CD4-positive, alpha-beta T cell treated with Interleukin-4 for 4 hours (primary cell): ENCODE data around the gene SAP25.

Experiments used
- DNase-seq: peaks from one replicate; pipeline ENCODE4 v3.0.0-alpha.2; 2020

Gene SAP25

GRCh38 chr7:100591596-100591995, 17.9 kb upstream of the SAP25 start:
- no peak for DNase-seq

GRCh38 chr7:100590077-100590737, 16.5 kb upstream of the SAP25 start:
- no peak for DNase-seq

- no peak for DNase-seq
These were observed 15.7 kb upstream of the SAP25 start for GRCh38 chr7:100589341-100589947.

GRCh38 chr7:100588438-100588837, 14.7 kb upstream of the SAP25 start:
- peak; percentile 24 for DNase-seq

- DNase-seq, result peak; percentile 100
These were observed 12.7 kb upstream of the SAP25 start, which contains the start of gene FBXO24 for GRCh38 chr7:100586266-100587025. Gene FBXO24 (plus strand): TSS chr7:100586328. CDS start chr7:100586626, 298 bp downstream.

GRCh38 chr7:100585511-100586265, 12.0 kb upstream of the SAP25 start, which contains the start of gene LRCH4:
Gene LRCH4 (minus strand): TSS chr7:100586129. CDS start chr7:100586100, 29 bp downstream.
- peak; percentile 39 for DNase-seq

GRCh38 chr7:100584683-100585510, 11.2 kb upstream of the SAP25 start:
- no peak for DNase-seq

- DNase-seq, result no peak
These were observed 10.5 kb upstream of the SAP25 start for GRCh38 chr7:100584054-100584682.

GRCh38 chr7:100583132-100584053, 9.7 kb upstream of the SAP25 start:
- peak; percentile 64 for DNase-seq

GRCh38 chr7:100582650-100583049, 8.9 kb upstream of the SAP25 start:
- DNase-seq, result no peak

GRCh38 chr7:100582041-100582579, 8.4 kb upstream of the SAP25 start:
- DNase-seq, result no peak

GRCh38 chr7:100580466-100581283, 7.0 kb upstream of the SAP25 start:
- no peak for DNase-seq

GRCh38 chr7:100578246-100579183, 4.8 kb upstream of the SAP25 start:
- no peak for DNase-seq

GRCh38 chr7:100577507-100577906, 3.8 kb upstream of the SAP25 start:
- no peak for DNase-seq

GRCh38 chr7:100577103-100577502, 3.4 kb upstream of the SAP25 start:
- DNase-seq, result no peak

- DNase-seq, result no peak
These were observed 2.8 kb upstream of the SAP25 start for GRCh38 chr7:100576384-100576993.

GRCh38 chr7:100575746-100576383, 2.2 kb upstream of the SAP25 start:
- no peak for DNase-seq
